Measurements from ENCODE around the gene MATCAP1. TPM values are rescaled to one million over a fixed set of nuclear protein-coding genes. Genes with fewer than 3 reads are reported as not detected.

The MATCAP1 gene
- total RNA-seq, 1 donor from 2014 or later, result 5.8 TPM

- no peaks in the 10 kb centered on the region for H3K36me3 ChIP-seq (ENCODE audit: control insufficient read depth, insufficient read depth, low read length)
- no peak overlapping the region for H3K4me3 ChIP-seq (ENCODE audit: low read depth, low read length)
- peaks cover 14% of the 10 kb centered on the region for H3K27me3 ChIP-seq (ENCODE audit: control insufficient read depth, insufficient read depth, low read length)
- no peak for TF ChIP-seq CTCF (IDR thresholded peaks at IDR 0.05; ENCODE audit: insufficient read depth, low read length, severe bottlenecking)
- DNase-seq (ENCODE audit: low read depth) (no peak), FAIRE-seq (no peak)
These were observed 17.1 kb downstream of the MATCAP1 start for GRCh38 chr16:67166598-67167168.

GRCh38 chr16:67166110-67166547 is 17.6 kb downstream of the MATCAP1 start:
- DNase-seq (ENCODE audit: low read depth), result no peak
- no peak for FAIRE-seq
- peaks cover 2% of the 10 kb centered on the region for H3K36me3 ChIP-seq (ENCODE audit: control insufficient read depth, insufficient read depth, low read length)
- no peak overlapping the region for H3K4me3 ChIP-seq (ENCODE audit: low read depth, low read length)
- no peak for TF ChIP-seq CTCF (IDR thresholded peaks at IDR 0.05; ENCODE audit: insufficient read depth, low read length, severe bottlenecking)
- peaks cover 14% of the 10 kb centered on the region for H3K27me3 ChIP-seq (ENCODE audit: control insufficient read depth, insufficient read depth, low read length)

GRCh38 chr16:67165121-67166078 is 18.4 kb downstream of the MATCAP1 start:
- TF ChIP-seq CTCF (IDR thresholded peaks at IDR 0.05; ENCODE audit: insufficient read depth, low read length, severe bottlenecking), result no peak
- Histone ChIP-seq H3K36me3 (ENCODE audit: control insufficient read depth, insufficient read depth, low read length) (peaks cover 2% of the 10 kb centered on the region), H3K4me3 (ENCODE audit: low read depth, low read length) (no peak overlapping the region), H3K27me3 (ENCODE audit: control insufficient read depth, insufficient read depth, low read length) (peaks cover 14% of the 10 kb centered on the region)
- FAIRE-seq (no peak), DNase-seq (ENCODE audit: low read depth) (no peak)

GRCh38 chr16:67164599-67165061 is 19.1 kb downstream of the MATCAP1 start, which contains the start of gene HSF4:
Gene HSF4, plus strand, starts transcription at chr16:67164745. Its CDS starts 67 bp downstream, at chr16:67164812.
- peaks cover 14% of the 10 kb centered on the region for H3K27me3 ChIP-seq (ENCODE audit: control insufficient read depth, insufficient read depth, low read length)
- no peak for TF ChIP-seq CTCF (IDR thresholded peaks at IDR 0.05; ENCODE audit: insufficient read depth, low read length, severe bottlenecking)
- no peak for FAIRE-seq
- peaks cover 2% of the 10 kb centered on the region for H3K36me3 ChIP-seq (ENCODE audit: control insufficient read depth, insufficient read depth, low read length)
- DNase-seq (ENCODE audit: low read depth), result no peak
- peak within 1 kb of the TSS; percentile 21 for H3K4me3 ChIP-seq (ENCODE audit: low read depth, low read length)

- DNase-seq (ENCODE audit: low read depth) (no peak), FAIRE-seq (no peak)
- H3K4me3 ChIP-seq (ENCODE audit: low read depth, low read length), result peak overlapping the region; percentile 21
- H3K36me3 ChIP-seq (ENCODE audit: control insufficient read depth, insufficient read depth, low read length), result peaks cover 2% of the 10 kb centered on the region
- H3K27me3 ChIP-seq (ENCODE audit: control insufficient read depth, insufficient read depth, low read length), result peaks cover 14% of the 10 kb centered on the region
- no peak for TF ChIP-seq CTCF (IDR thresholded peaks at IDR 0.05; ENCODE audit: insufficient read depth, low read length, severe bottlenecking)
These were observed 19.7 kb downstream of the MATCAP1 start for GRCh38 chr16:67163999-67164558.
